CD1c-positive myeloid dendritic cell (primary cell): Measurements from ENCODE around the gene SMIM41.

Experiments
- DNase-seq: peaks from one replicate; pipeline ENCODE4 v3.0.0-alpha.2; 2016; ENCODE audit errors: extremely low spot score

SMIM41 gene

DNA sequence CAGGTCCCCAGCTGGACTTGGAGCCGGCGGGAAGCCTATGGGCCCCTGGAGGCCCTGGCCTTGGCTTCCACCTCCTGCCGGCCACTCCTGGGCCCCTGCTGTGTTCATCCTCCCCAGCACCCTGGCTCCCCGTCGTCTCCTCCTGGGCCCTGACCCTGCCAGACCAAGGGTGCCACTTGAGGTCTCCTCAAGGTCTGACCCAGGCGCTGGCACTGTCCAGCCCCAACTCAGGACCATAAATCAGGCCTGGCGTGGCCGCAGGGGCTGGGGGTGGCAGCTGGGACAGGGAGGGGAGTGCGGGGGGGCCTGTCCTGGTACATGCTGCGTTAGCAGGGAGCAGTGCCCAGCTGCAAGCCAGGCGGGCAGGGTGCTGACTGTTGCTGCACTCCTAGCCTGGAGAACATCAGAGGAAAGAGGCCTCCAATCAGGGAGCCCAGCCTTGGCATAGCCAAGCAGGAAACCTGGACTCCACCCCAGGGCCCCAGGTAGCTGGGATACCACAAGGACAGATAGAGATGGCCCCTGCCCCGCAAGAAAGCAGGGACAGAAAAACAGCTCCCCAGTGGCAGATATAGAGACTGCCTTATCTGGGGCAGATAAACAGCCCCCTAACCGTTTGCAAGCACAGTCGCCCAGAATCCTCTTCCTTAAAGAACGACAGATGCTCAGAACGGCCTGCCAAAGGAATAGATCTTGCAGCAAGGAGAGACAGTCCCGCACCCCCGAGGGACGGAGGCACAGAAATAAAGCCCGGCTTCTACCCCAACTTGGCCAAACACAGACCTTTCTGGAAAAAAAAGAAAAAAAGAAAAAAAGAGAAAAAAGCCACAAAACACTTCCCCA, 16.2 kb upstream of the SMIM41 start:
- no peak for DNase-seq

DNA sequence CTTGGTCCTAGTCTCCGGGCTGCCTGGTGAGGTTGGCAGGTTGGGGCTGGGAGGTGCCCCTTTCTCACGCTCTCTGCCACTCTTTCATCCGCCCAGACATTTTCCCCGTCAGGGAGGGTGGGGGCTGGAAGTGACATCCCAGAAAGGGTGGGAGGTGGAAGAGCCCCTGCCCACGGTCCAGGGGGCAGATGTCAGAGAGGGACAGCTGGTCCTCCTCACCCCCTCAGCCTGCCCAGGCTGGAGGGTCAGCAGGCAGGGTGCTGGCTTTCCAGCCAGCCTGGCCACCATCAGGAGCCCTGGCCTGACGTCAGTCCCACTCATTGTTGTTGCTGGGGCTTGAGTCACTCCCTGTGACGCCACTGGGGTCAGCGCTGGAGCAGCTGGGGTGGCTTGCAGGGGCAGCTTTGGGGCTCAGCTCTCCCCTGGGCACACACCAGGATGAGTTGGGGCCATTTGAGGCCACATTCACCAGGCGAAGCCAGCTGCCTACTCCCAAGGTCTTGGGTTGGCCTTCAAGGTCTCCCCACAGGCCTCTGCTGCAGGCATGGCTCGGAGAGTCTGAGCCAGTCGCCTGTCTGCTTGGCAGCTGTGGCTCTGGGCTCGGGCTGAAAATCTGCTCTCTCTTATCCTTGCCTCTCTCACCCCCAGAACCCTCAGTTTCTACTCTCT, 15.4 kb upstream of the SMIM41 start:
- no peak for DNase-seq

DNA sequence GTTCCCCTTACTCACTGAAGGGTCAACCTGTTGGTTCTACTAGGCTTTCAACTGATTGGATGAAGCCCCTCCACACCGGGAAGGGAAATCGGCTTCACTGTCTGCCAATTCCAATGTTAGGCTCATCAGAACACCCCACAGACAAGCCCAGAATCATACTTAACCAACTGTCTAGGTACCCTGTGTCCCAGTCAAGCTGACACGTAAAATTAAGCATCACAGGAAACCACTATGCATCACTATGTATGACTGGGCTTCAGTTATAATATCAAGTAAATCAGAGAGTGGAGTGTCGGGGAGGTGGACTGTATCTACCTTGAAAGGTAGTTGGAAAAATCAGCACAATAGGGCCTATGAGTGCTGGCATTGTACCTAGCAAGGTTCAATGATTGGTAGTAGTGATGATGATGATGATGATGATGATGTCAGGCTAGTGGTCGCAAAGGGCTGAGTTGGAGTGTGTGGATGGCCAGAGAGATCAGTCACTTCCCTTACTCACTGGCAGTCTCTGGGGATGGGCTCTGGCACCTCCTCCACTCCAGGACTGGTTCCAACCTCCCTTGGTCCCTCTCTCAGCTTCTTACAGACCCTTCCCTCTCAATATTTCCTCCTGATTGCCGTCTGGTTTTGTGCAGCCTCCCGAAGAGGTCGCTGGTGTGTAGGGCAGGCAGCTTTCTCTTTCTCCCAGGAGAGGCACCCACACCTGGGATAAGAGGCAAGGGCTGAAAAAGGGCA, 13.0 kb upstream of the SMIM41 start:
- no peak for DNase-seq

DNA sequence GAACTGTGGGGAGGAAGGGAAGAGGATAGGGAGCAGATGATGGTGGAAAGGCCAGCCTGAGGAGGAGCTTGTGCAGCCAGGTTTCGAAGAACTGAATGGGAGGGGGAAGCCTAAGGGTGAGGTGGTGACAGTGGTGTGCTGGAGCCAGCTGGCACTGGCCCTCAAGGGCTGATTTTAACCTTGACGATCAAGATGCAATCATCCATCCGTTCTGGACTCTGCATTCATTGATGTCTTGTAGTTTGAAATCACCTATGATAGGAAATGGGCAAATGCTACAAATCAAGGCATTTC, 12.5 kb upstream of the SMIM41 start:
- no peak for DNase-seq

DNA sequence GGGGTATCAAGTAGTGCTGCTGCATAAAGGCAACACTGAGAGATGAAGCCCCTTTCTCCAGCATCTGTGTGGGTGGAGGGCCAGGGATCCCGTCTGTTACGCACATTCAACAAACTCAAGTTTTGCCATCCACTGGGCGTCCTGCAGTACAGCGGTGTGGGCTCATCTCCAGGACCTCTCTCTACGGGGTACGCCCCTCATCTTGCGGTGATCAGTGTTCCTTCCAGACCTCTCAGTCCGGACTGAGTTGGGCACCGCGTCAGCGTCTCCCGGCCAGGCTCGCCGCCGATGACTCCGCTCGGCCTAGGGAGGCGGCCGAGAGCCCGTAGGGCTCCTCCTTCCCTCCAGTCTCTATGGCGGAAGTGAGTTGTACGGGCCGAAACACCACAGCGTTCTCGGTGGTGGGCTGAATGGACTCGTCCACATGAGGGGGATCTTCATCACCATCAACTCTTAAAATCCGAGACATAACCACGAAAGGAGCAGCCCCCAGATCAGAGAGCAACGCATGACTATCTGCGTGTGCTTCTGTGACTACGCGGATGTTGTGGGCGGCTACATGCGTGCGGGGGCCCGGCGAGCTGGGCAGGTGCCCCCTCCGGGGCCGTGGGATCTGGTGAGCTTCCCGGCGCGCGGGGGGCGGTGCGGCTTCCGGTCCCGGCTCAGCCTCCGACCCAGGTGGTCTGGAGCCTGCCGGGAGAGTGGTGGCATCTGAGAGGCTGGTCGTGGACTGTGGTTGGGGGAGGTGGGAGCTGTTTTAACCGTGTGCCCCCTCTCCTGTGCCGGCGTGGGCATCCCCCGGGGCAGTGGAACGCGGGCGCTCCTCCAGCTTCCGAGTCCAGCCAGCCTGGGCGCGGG, 9.9 kb upstream of the SMIM41 start, which contains the start of gene ATG101:
Gene ATG101 (plus strand): TSS at position 652 of the 858 bp plus-strand sequence. CDS start 3,673 bp downstream, outside the sequence.
- DNase-seq = peak; percentile 96

DNA sequence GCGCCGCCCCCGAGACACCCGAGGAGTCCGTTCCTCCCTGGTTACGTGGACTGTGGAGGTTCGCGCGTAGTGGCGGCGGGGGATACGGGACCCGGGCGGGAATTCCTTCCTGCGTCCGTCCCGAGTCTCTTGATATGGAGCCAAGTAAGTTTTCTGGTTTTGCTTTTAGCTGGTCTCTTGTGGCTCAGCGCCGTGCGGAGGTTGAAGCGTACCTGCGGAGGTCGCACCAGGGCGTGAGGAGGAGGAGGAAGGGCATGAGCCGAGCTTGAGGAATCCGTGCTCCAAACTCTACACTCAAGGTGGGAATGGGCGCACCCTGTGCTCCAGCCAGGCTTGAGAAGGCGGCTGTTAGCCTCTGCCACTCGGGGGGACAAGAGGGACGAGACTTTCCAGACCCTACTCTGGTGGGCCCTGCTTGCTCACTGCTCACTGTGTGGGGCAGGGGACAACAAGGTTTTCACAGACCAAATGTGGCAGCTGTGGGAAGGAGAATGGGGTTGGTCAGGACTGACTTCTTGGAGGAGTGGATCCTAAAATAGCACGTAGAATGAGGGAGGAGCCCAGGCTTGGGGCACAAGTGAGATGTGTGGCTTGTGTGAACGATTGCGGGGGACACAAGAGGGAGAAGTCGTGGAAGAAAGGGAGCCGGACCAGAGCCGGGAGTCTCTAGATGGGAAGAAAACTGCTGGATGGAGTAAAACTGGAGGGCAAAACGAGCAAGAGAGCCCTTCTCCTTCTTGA, 9.1 kb upstream of the SMIM41 start:
- no peak for DNase-seq

DNA sequence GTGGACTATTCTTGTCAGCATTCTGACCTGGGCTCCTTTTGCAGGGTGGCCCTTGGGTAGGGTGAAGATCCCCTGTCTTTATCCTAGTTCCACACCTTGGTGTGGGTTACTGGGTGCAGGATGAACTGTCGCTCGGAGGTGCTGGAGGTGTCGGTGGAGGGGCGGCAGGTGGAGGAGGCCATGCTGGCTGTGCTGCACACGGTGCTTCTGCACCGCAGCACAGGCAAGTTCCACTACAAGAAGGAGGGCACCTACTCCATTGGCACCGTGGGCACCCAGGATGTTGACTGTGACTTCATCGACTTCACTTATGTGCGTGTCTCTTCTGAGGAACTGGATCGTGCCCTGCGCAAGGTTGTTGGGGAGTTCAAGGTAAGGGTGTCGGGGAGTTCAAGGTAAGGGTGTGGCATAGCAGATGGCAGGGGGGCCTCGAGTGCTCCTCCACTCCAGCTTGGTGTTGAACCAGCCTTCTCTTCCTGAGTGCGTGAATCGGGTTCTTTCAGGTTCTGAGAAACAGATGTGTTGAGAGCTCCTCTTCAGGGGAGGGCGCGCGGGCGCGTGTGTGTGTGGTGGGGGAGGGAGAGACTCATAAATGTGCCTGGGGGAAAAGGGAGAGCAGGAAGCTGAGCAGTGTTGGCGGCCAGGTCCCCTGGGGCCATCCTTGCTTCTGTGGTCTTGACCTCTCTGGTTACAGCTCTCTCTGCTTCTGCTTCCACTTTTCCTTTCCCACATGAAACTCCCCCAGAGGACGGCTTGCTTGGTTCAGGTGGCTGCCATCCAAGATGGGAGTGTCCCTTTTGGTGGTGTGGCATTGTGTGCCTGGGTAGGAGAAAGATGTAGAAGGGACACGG, 5.7 kb upstream of the SMIM41 start:
- DNase-seq = no peak

DNA sequence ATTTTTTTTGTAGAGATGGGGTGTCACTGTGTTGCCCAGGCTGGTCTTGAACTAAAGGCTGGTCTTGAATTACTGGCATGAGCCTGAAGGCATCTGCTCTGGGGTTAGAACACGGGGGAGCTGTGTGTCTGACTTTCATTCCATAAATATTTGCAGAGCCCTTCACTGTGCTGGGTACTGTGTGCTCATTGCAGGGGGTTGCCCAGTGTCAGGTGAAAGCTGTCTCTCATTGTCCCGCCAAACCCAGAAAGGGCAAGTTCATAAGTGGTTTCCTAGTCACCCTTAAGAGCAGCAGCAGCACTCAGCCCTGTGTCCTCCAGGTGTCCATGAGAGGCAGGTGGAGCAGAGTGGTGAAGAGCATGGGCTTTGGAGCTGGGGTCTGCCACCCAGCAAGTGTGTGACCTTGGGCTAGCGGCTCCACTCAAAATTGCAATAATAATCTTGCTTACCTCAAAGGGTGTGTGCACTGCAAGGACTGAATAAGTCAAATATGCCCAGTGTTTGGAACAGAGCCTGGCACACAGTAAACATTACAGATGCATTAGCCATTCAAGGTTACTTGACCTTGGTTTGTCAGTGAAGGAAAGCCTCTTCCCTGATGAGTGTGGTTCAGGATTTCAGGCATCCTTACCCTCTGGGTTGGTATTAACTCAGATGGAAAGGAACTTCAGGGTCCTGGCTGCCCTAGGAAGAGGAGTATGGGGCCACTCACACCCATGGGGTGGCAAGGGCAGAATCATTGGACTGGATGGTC, 4.4 kb upstream of the SMIM41 start:
- no peak for DNase-seq

DNA sequence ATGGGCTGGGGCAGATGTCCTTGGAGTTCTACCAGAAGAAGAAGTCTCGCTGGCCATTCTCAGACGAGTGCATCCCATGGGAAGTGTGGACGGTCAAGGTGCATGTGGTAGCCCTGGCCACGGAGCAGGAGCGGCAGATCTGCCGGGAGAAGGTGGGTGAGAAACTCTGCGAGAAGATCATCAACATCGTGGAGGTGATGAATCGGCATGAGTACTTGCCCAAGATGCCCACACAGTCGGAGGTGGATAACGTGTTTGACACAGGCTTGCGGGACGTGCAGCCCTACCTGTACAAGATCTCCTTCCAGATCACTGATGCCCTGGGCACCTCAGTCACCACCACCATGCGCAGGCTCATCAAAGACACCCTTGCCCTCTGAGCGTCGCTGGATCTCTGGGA, 2.7 kb upstream of the SMIM41 start:
- no peak for DNase-seq

DNA sequence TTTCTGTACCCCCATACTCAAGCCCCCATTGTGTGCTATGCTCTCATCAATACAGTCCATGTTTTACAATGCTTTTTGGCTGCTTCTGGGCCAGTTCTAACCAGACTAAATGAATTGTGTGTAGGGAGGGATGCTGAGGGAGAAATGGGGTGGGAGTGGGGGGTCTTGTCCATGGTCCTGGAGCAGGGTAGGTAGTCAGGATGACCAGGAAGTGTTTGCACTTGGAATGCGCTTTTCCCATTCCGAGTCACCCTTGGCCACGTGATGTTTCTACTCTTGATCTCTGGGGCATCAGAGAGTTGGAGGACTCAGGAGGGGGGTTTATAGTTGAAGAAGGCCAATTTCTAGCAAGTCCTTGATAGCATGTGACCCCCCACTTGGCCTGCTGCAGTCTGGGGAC, 1.2 kb upstream of the SMIM41 start:
- DNase-seq = no peak

DNA sequence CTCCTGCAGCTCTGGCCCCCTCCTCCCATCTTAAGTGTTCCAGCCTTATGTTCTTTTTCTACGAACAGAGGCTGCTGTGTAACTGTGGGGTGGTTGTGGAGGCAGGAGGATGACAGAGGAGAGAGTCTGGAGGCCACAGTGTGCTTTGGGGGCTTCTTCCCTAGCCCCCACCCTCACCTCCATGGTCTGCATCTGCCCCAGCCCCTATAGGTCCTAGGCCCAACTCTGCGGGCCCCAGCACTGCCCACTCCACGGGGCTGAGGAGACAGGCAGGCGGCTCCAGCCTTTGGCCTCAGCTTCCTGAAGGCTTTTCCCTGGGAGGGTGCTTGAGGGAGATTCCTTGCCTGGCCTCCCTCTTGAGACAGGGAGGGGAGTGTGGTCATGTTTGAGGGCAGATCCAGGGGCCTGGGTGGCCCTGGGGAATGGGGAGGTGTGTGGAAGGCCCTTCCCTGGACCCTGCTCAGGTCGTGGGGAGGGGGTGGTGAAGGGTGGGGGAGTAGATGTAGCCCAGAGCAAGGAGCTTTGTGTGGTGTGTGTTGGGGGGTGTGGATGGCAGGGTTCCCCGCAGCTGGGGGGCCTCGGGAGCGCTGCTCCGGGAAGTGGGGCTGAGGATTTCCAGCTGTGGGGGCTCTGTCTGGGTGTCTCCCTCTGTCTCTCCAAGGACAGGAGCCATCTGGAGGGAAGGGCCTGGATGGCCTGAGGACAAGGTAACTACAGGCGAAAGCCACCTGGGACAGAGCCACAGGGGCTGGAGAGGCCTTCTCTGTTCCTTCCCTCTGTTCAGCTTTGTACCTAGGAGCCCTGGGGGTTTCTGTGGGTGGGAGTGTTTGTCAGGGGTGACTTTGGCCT, 1.1 kb downstream of the SMIM41 start:
- no peak for DNase-seq

DNA sequence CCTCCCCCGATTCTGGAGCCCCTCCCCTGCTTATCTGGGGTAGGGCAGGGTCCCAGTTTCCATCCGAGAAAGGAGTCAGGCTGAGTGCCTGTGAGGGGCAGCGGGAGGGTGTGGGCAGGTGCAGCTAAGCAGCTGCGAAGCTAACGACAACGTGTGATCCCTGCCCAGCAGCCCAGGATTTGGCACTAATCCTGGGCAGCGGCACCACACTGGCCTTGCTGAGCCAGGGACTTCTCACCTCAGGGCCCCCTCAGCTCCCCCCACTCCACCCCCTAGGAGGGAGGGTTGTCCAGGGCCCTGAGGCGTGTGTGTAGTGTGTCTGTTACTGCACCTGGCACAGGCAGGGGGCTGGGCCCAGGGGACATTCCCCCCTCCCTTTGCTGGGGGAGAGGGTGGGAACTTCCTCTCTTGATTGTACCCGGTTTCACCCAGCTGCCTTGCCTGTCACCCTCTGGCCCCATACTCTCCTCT, 1.8 kb downstream of the SMIM41 start:
- DNase-seq = no peak

DNA sequence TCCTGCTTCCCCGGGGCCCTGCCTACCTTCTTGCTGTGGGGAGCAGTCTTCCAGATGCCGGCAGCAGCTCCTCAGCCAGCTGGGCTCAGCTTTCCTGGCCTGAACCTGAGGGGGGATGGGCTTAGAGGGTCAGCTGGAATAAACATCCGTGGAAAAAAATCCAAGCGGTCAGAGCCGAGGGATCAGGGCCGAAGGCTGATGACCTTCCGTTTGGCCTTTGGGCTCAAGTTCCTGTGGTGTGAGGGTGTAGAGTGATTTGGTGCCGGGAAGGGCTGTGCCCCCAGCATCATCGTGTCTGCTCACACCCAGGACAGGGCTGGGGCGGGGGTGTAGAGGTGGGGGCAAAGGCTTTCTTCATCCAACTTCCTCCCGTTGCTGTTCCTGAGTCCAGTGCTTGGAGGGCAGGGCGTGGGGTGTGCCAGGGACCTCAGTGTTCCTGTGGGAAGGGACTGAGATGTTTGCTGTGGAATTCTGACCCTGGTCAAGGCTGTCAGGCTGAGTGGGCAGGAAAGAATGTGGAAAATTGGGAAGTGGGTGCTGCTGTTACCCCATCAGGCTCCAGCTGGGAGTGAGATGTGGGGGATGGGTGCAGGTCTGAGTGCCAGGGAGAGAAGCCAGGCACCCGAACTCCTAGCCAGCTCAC, 2.6 kb downstream of the SMIM41 start:
- no peak for DNase-seq

DNA sequence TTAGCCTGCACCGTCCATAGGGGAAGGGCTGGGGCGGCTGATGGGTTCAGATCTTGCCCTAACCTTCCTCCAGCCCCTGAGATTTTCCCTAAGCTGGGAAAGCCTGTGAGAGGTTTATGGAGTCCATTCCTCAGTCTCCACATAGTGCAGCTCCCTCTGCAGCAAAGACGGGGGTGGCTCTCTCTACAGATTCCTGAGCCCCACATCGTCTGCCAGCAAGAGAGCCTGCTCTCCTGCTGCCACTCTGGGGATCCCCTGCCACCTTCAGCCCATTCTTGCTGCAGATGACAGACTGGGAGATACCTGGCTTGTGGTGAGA, 3.1 kb downstream of the SMIM41 start:
- no peak for DNase-seq

DNA sequence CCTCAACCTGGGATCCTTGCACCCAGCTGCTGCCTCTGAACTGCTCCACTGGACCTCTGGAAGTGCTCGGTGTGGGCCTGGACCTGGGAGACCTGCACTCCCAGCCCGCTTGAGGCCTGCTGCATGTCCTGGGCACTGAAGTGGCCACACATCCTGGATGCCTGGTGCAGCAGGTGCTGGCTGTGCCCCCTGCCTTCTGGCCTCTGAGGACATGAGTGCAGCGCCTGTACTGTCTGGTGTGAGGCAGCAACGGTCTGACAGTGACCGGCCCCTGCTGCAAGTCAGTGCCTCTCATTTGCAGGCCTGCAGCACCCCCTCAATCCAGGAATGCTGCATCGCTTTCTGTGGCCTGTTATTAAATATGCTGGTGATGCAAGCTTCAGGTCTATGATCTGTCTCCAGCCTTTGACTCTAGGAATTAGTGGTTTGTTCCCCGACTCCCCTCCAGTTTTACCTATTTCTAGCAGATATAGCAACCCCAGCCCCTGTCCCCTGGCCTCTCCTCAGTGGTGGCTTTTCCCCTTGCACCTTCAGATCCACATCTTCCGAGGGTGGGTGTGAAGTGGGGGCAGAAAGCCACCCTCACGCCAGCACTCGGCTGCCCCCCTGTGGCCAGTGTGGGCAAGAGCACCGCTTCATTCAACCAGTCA, 3.6 kb downstream of the SMIM41 start:
- DNase-seq = peak; percentile 74

DNA sequence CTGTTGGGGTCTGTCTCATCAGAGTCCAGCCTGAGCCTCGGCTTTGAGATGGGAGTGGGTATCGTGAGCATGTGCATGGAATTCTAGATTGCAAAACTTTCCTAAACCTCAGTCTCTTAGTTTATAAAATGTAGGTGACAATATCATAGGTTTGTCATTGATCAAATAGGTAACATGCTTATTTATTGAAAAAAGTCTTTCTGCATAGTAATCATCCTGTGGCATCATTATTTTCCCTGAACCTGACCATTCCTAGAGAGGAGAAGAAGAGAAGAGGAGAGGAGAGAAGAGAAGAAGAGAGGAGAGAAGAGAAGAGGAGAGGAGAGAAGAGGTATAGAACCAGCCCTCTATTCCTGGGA, 4.1 kb downstream of the SMIM41 start:
- DNase-seq = no peak

DNA sequence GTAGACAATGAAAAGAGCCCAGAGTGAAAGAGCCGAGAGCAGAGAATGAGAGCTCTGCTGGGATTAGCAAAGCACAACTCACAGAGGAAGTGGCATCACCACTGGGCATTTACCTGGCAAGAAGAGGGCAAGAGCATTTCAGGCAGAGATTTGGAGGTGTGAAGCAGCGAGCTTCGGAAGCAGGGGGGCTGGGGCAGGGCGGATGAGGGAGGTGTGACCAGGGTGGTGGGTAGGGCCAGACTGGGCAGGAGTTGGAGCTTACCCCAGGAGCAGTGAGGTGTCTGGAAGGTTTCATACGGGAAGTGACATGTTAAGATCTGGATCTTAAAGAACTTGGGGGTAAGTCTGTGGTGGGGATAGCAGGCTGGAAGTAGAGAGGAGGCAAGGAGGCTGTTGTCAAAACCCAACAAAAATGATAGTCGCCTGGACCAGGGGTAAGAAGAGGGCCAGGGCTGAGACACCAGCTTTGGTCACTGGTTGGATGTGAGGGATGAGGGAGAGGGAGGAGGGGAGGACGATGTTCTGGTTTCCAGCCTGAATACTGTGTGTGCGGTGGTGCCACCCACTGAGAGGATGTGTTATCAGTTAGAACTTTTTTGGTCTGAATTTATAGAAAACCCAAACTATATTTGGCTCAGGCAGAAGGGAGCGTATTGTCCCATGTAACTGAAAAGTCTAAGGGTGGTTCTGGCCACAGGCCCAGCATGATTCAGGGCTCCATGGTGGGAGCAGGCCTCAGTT, 5.2 kb downstream of the SMIM41 start:
- no peak for DNase-seq
